NCI-H1105 (cell line): ENCODE measurements around the gene NFATC3.

Experiments used
- DNase-seq: peaks from one replicate; lab custom pipeline; 2025; lab: John Stamatoyannopoulos, UW

Gene NFATC3

GRCh38 chr16:68275611-68276191 lies 190.5 kb downstream of the NFATC3 start:
- DNase-seq: peak; percentile 48

- no peak for DNase-seq
Measured at GRCh38 chr16:68276223-68276622, 191.1 kb downstream of the NFATC3 start.
